DOHH2 (cell line): ENCODE measurements around the gene IFNAR2.

Source experiments
- H3F3A ChIP-seq: fragments of 200-600 bp; sonication (generic), shearing (Covaris generic); 2 replicates; pipeline ENCODE4 v1.6.0; 2016; ENCODE audit warnings: antibody characterized with exemption, mild to moderate bottlenecking; ENCODE audit not compliant: control insufficient read depth, insufficient read depth
- H3K27ac ChIP-seq: fragments of 200-600 bp; sonication (generic); 2 replicates; pipeline ENCODE4 v1.5.1; 2014; ENCODE audit warnings: low read depth, mild to moderate bottlenecking, low read length, moderate library complexity
- H3K27me3 ChIP-seq: fragments of 200-600 bp; sonication (generic); 2 replicates; pipeline ENCODE4 v1.6.1; 2014; ENCODE audit warnings: mild to moderate bottlenecking, low read length, mixed read lengths; ENCODE audit not compliant: control insufficient read depth
- H3K36me3 ChIP-seq: fragments of 200-600 bp; sonication (generic); 2 replicates; pipeline ENCODE4 v1.6.1; 2014; ENCODE audit warnings: mild to moderate bottlenecking, low read length, moderate library complexity, mixed read lengths; ENCODE audit not compliant: control insufficient read depth
- H3K4me1 ChIP-seq: fragments of 200-600 bp; sonication (generic); 2 replicates; pipeline ENCODE4 v1.6.1; 2014; ENCODE audit warnings: mild to moderate bottlenecking, low read length, mixed read lengths; ENCODE audit not compliant: control insufficient read depth
- H3K4me2 ChIP-seq: fragments of 200-600 bp; sonication (generic); 2 replicates; pipeline ENCODE4 v1.6.0; 2014; ENCODE audit warnings: mild to moderate bottlenecking, low read length, moderate library complexity
- H3K4me3 ChIP-seq: fragments of 200-600 bp; sonication (generic); 2 replicates; pipeline ENCODE4 v1.5.1; 2014; ENCODE audit warnings: mild to moderate bottlenecking, low read length, mixed read lengths
- H3K79me2 ChIP-seq: fragments of 200-600 bp; sonication (generic); 2 replicates; pipeline ENCODE4 v1.6.1; 2014; ENCODE audit warnings: mild to moderate bottlenecking, low read length, mixed read lengths; ENCODE audit not compliant: control insufficient read depth
- H3K9me2 ChIP-seq: fragments of 200-600 bp; sonication (generic); replicated peaks from 2 replicates; pipeline ENCODE4 v1.6.1; 2014; ENCODE audit warnings: mild to moderate bottlenecking, low read length, mixed read lengths; ENCODE audit not compliant: control insufficient read depth
- H3K9me3 ChIP-seq: fragments of 200-600 bp; sonication (generic); 2 replicates; pipeline ENCODE4 v1.6.1; 2014; ENCODE audit warnings: antibody characterized with exemption, low read length, mixed read lengths; ENCODE audit not compliant: control insufficient read depth, insufficient read depth
- H4K20me1 ChIP-seq: fragments of 200-600 bp; sonication (generic); 2 replicates; pipeline ENCODE4 v1.6.0; 2014; ENCODE audit warnings: low read depth, mild to moderate bottlenecking, antibody characterized with exemption, low read length, moderate library complexity; ENCODE audit not compliant: control insufficient read depth, insufficient read depth
- CTCF ChIP-seq: fragments of 200-600 bp; sonication (generic); IDR thresholded peaks from one replicate; pipeline ENCODE4 v1.5.1; 2014; ENCODE audit warnings: antibody characterized with exemption, mild to moderate bottlenecking, low read depth, low read length; ENCODE audit not compliant: poor library complexity, severe bottlenecking
- EZH2phosphoT487 ChIP-seq: fragments of 200-600 bp; sonication (generic); IDR thresholded peaks from 2 replicates; pipeline ENCODE4 v1.6.1; 2017; ENCODE audit warnings: borderline replicate concordance, mild to moderate bottlenecking, antibody characterized with exemption, low read length, moderate library complexity, mixed read lengths

Gene IFNAR2

DNA sequence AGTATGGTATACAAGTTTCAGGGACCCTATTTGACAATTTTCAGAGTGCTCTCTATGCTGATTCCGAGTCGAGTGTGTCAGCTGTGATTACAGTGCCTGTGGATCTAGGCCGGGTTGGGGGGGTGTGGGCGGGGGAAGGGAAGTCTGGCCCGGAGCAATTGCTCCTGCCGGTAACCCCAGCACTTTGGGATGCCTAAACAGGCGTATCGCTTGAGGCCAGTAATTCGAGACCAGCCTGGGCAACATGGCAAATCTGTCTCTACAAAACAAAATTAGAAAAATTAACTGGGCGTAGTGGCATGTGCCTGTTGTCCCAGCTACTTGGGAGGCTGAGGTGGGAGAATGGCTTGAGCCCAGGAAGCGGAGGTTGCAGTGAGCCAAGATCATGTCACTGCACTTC is 34.8 kb downstream of the IFNAR2 start:
- TF ChIP-seq EZH2phosphoT487 (no peak), CTCF (no peak)
- Histone ChIP-seq H3K27me3 (no peaks in the 10 kb centered on the region), H4K20me1 (no peaks in the 10 kb centered on the region), H3F3A (peaks cover 26% of the 10 kb centered on the region), H3K79me2 (peaks cover 55% of the 10 kb centered on the region), H3K9me2 (no peaks in the 10 kb centered on the region), H3K4me3 (peak overlapping the region; percentile 82; the same call in 1 of the 2 replicates), H3K4me1 (peaks cover 61% of the 10 kb centered on the region), H3K4me2 (peak overlapping the region; percentile 97), H3K27ac (peak overlapping the region; percentile 78; the same call in 1 of the 2 replicates), H3K9me3 (no peaks in the 10 kb centered on the region), H3K36me3 (peaks cover 58% of the 10 kb centered on the region)

GRCh38 chr21:33265664-33266049 is 35.9 kb downstream of the IFNAR2 start:
- Histone ChIP-seq H3K9me3 (no peaks in the 10 kb centered on the region), H3K4me2 (peak overlapping the region; percentile 97), H4K20me1 (no peaks in the 10 kb centered on the region), H3K27ac (peak overlapping the region; percentile 78), H3K4me1 (peaks cover 60% of the 10 kb centered on the region), H3K79me2 (peaks cover 60% of the 10 kb centered on the region), H3K36me3 (peaks cover 56% of the 10 kb centered on the region), H3F3A (peaks cover 22% of the 10 kb centered on the region), H3K27me3 (no peaks in the 10 kb centered on the region), H3K4me3 (peak overlapping the region; percentile 82), H3K9me2 (no peaks in the 10 kb centered on the region)
- TF ChIP-seq EZH2phosphoT487 (no peak), CTCF (no peak)

DNA sequence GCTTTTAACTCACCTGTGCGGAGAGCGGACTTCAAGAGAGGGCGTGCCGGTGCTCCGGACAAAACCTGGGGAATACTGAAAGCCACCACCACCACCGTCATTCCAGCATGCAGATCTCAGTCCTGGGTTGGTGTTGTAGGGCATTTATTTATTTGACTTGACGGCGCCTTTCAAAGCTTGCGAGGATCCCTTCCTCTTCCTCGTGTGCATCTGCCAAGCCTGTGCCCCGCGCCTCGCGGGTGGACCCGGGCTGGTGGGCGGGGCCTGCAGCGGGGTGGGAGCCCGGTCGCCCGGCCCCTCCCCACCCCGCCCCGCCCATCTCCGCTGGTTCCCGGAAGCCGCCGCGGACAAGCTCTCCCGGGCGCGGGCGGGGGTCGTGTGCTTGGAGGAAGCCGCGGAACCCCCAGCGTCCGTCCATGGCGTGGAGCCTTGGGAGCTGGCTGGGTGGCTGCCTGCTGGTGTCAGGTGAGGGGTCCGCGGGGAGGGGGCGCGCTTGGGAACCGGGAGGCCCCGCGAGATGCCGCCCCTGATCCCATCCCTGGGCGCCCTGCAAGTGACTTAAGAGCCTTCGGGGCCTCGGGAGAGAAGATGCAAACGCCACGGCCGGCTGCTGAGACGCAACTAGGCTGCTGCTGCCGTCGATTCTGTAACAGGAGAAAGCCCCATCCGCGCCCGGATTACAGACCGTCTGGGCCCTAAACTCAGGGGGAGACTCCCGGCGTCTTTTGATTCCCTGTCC is 36.5 kb downstream of the IFNAR2 start, which contains the start of gene IL10RB:
IL10RB (plus strand) TSS at position 318 of the 739 bp plus-strand sequence; CDS start at position 417, 99 bp downstream.
- Histone ChIP-seq H3K27me3 (no peaks in the 10 kb centered on the region), H3F3A (peaks cover 22% of the 10 kb centered on the region), H3K9me3 (no peaks in the 10 kb centered on the region), H3K36me3 (peaks cover 61% of the 10 kb centered on the region), H3K27ac (peak within 1 kb of the TSS; percentile 78), H3K4me1 (peaks cover 56% of the 10 kb centered on the region), H4K20me1 (no peaks in the 10 kb centered on the region), H3K79me2 (peaks cover 60% of the 10 kb centered on the region), H3K4me2 (peak within 1 kb of the TSS; percentile 97), H3K9me2 (no peaks in the 10 kb centered on the region), H3K4me3 (peak within 1 kb of the TSS; percentile 82)
- TF ChIP-seq EZH2phosphoT487 (no peak), CTCF (no peak)
